CD4-positive, CD25-positive, alpha-beta regulatory T cell (primary cell): ENCODE results near the gene LTBP4. TPM values are rescaled to one million over a fixed set of nuclear protein-coding genes. Genes with fewer than 3 reads are reported as not detected.

ENCODE experiments used
- ATAC-seq, 2 donors: fragments of 150-1000 bp; cut with Tn5 transposase; one replicate each; pipeline ENCODE4 v1.10.0; 2021; ENCODE audit warnings: low read depth in 2 of 2, moderate number of reproducible peaks in 2 of 2, moderate library complexity in 1 of 2
- DNase-seq, 3 donors: peaks; one replicate each; pipeline versions ENCODE4 v3.0.0 to v3.0.0-alpha.2; 2012 to 2022; ENCODE audit warnings: mixed read lengths in 1 of 3
- H3K27ac ChIP-seq: one replicate; pipeline ENCODE4 v1.7.0; 2013; ENCODE audit warnings: mild to moderate bottlenecking, low read length; ENCODE audit not compliant: insufficient read depth, poor library complexity, severe bottlenecking
- H3K27me3 ChIP-seq: one replicate; pipeline ENCODE4 v1.7.0; 2013; ENCODE audit warnings: low read length; ENCODE audit not compliant: control insufficient read depth, insufficient read depth
- H3K36me3 ChIP-seq: one replicate; pipeline ENCODE4 v1.7.0; 2013; ENCODE audit warnings: mild to moderate bottlenecking, low read length, moderate library complexity; ENCODE audit not compliant: control insufficient read depth, insufficient read depth
- H3K4me1 ChIP-seq: 2 replicates; pipeline ENCODE4 v1.7.0; 2013; ENCODE audit warnings: mild to moderate bottlenecking, low read length; ENCODE audit not compliant: insufficient read depth, control insufficient read depth, poor library complexity, severe bottlenecking
- H3K4me3 ChIP-seq: one replicate; pipeline ENCODE4 v1.7.0; 2013; ENCODE audit warnings: low read depth, mild to moderate bottlenecking, low read length, moderate library complexity
- H3K9me3 ChIP-seq, 2 experiments: 1 replicate in 1 of 2; 2 replicates in 1 of 2; pipeline ENCODE4 v1.7.0; 2013; ENCODE audit warnings: low read length in 2 of 2, mild to moderate bottlenecking in 1 of 2, moderate library complexity in 1 of 2; ENCODE audit not compliant: control insufficient read depth in 2 of 2
- H3K27ac Mint-ChIP-seq, 3 donors: one replicate each; pipeline ENCODE4 v1.8.0; 2020 to 2022; ENCODE audit warnings: mild to moderate bottlenecking in 3 of 3, mixed read lengths in 3 of 3, moderate library complexity in 2 of 3
- H3K27me3 Mint-ChIP-seq: one replicate; pipeline ENCODE4 v1.8.0; 2022; ENCODE audit warnings: mild to moderate bottlenecking, mixed read lengths
- H3K36me3 Mint-ChIP-seq: one replicate; pipeline ENCODE4 v1.8.0; 2020; ENCODE audit warnings: mixed read lengths
- H3K4me1 Mint-ChIP-seq, 4 donors: one replicate each; pipeline ENCODE4 v1.8.0; 2020 to 2022; ENCODE audit warnings: mixed read lengths in 4 of 4, mild to moderate bottlenecking in 1 of 4
- H3K4me3 Mint-ChIP-seq, 4 donors: one replicate each; pipeline ENCODE4 v1.8.0; 2020 to 2022; ENCODE audit warnings: mild to moderate bottlenecking in 4 of 4, mixed read lengths in 4 of 4, moderate library complexity in 3 of 4
- H3K9me3 Mint-ChIP-seq, 7 donors: one replicate each; pipeline ENCODE4 v1.8.0; 2020 to 2022; ENCODE audit warnings: mixed read lengths in 7 of 7, mild to moderate bottlenecking in 3 of 7, moderate library complexity in 2 of 7
- polyA plus RNA-seq, 4 donors: library from polyadenylated mRNA; unstranded; fragments of 300-500 nt; fragmentation: Illumina TruSeq; gene quantifications; one replicate each; pipeline ENCODE4 v1.2.3, GENCODE V29; 2021
- total RNA-seq: library from RNA; stranded (reverse); gene quantifications from one replicate; pipeline ENCODE4 v1.2.3, GENCODE V29; 2022

LTBP4 gene
- total and polyA plus RNA-seq, 5 donors from 2014 or later: 20.7 to 115 (median 30.9) TPM

- Mint-ChIP-seq H3K27me3 (no peaks in the 10 kb centered on the region), H3K27ac (no peak overlapping the region), H3K4me1 (peaks cover 0 to 2% (median 0%) of the 10 kb centered on the region in 4 donors), H3K9me3 (no peaks in the 10 kb centered on the region), H3K36me3 (peaks cover 17% of the 10 kb centered on the region), H3K4me3 (no peak overlapping the region)
- H3K27me3 ChIP-seq: no peaks in the 10 kb centered on the region
- peaks cover 14% of the 10 kb centered on the region for H3K36me3 ChIP-seq
- H3K4me3 ChIP-seq: no peak overlapping the region
- H3K27ac ChIP-seq: no peak overlapping the region
- DNase-seq (no peak), ATAC-seq (no peak)
- no peaks in the 10 kb centered on the region for H3K9me3 ChIP-seq
- H3K4me1 ChIP-seq: no peaks in the 10 kb centered on the region
These were observed 76.0 kb downstream of the LTBP4 start for GRCh38 chr19:40677156-40677555.

Other genes with a start within 250 kb of the LTBP4 start
- gene HIPK4, start 211.2 kb upstream of the LTBP4 start, total RNA-seq: not detected
- gene HIPK4, start 211.2 kb upstream of the LTBP4 start, polyA plus RNA-seq: not detected
- 1.3 TPM for gene PRX, start 188.0 kb upstream of the LTBP4 start, total RNA-seq
- gene PRX, start 188.0 kb upstream of the LTBP4 start, polyA plus RNA-seq: under 1 TPM in 3 of 4 donors, not detected in 1; 0.08 to 0.55 (median 0.22) TPM
- gene SERTAD1, start 175.4 kb upstream of the LTBP4 start, total RNA-seq: 17.0 TPM
- 1 to 10 TPM; 5.5 to 8.5 (median 5.9) TPM for gene SERTAD1, start 175.4 kb upstream of the LTBP4 start, polyA plus RNA-seq
- gene SERTAD3, start 157.0 kb upstream of the LTBP4 start, total RNA-seq: 19.5 TPM
- 1 to 10 TPM; 3.1 to 7.6 (median 6.3) TPM for gene SERTAD3, start 157.0 kb upstream of the LTBP4 start, polyA plus RNA-seq
- 6.2 TPM for gene BLVRB, start 135.6 kb upstream of the LTBP4 start, total RNA-seq
- 10 to 100 TPM; 19.1 to 48.6 (median 24.1) TPM for gene BLVRB, start 135.6 kb upstream of the LTBP4 start, polyA plus RNA-seq
- gene SPTBN4, start 134.4 kb upstream of the LTBP4 start, total RNA-seq: not detected
- gene SPTBN4, start 134.4 kb upstream of the LTBP4 start, polyA plus RNA-seq: not detected
- gene SHKBP1, start 24.5 kb upstream of the LTBP4 start, total RNA-seq: 195 TPM
- gene SHKBP1, start 24.5 kb upstream of the LTBP4 start, polyA plus RNA-seq: 100 to 1,000 TPM; 120 to 172 (median 151) TPM
- gene NUMBL, start 89.3 kb downstream of the LTBP4 start, total RNA-seq: 10.4 TPM
- gene NUMBL, start 89.3 kb downstream of the LTBP4 start, polyA plus RNA-seq: 1 to 10 TPM in 1 of 4 donors, under 1 TPM in 3; 0.17 to 1.3 (median 0.43) TPM
- gene COQ8B, start 115.5 kb downstream of the LTBP4 start, total RNA-seq: 32.4 TPM
- gene COQ8B, start 115.5 kb downstream of the LTBP4 start, polyA plus RNA-seq: 10 to 100 TPM; 10.6 to 15.0 (median 13.5) TPM
- 5.6 TPM for gene ITPKC, start 115.7 kb downstream of the LTBP4 start, total RNA-seq
- 1 to 10 TPM; 2.2 to 4.8 (median 4.5) TPM for gene ITPKC, start 115.7 kb downstream of the LTBP4 start, polyA plus RNA-seq
- gene ACTMAP, start 149.1 kb downstream of the LTBP4 start, total RNA-seq: 5.5 TPM
- gene ACTMAP, start 149.1 kb downstream of the LTBP4 start, polyA plus RNA-seq: 1 to 10 TPM; 2.1 to 3.2 (median 2.6) TPM
- 78.6 TPM for gene SNRPA, start 149.8 kb downstream of the LTBP4 start, total RNA-seq
- gene SNRPA, start 149.8 kb downstream of the LTBP4 start, polyA plus RNA-seq: 10 to 100 TPM; 36.3 to 45.7 (median 40.5) TPM
- gene MIA, start 174.2 kb downstream of the LTBP4 start, total RNA-seq: not detected
- gene MIA, start 174.2 kb downstream of the LTBP4 start, polyA plus RNA-seq: not detected
- gene RAB4B, start 176.9 kb downstream of the LTBP4 start, total RNA-seq: 62.2 TPM
- gene RAB4B, start 176.9 kb downstream of the LTBP4 start, polyA plus RNA-seq: 10 to 100 TPM; 72.8 to 89.3 (median 80.1) TPM
- 135 TPM for gene EGLN2, start 197.8 kb downstream of the LTBP4 start, total RNA-seq
- gene EGLN2, start 197.8 kb downstream of the LTBP4 start, polyA plus RNA-seq: 100 to 1,000 TPM; 159 to 191 (median 177) TPM
- gene CYP2A6, start 249.1 kb downstream of the LTBP4 start, total RNA-seq: not detected
- gene CYP2A6, start 249.1 kb downstream of the LTBP4 start, polyA plus RNA-seq: not detected